ENCODE measurements around the gene RPL12.

Gene RPL12

GRCh38 chr9:127490535-127491230 lies 39.5 kb upstream of the RPL12 start:
- Histone ChIP-seq H3K27me3 (replicated peaks; ENCODE audit: control insufficient read depth, insufficient read depth, low read length) (no peaks in the 10 kb centered on the region), H3K36me3 (ENCODE audit: control insufficient read depth, insufficient read depth, low read length, severe bottlenecking) (peaks cover under 1% of the 10 kb centered on the region), H3K9me3 (ENCODE audit: control insufficient read depth, low read length) (no peaks in the 10 kb centered on the region), H3K4me1 (ENCODE audit: control insufficient read depth, insufficient read depth, low read length) (peaks cover 8% of the 10 kb centered on the region), H3K4me3 (ENCODE audit: low read length) (no peak overlapping the region), H3K9ac (ENCODE audit: low read length) (no peak overlapping the region)
- no peak for DNase-seq (ENCODE audit: low read depth)

GRCh38 chr9:127489471-127490115 lies 38.4 kb upstream of the RPL12 start:
- DNase-seq (ENCODE audit: low read depth): no peak
- peaks cover 4% of the 10 kb centered on the region for H3K36me3 ChIP-seq (ENCODE audit: control insufficient read depth, insufficient read depth, low read length, severe bottlenecking)

GRCh38 chr9:127488946-127489345 lies 37.7 kb upstream of the RPL12 start:
- Histone ChIP-seq H3K4me1 (ENCODE audit: control insufficient read depth, insufficient read depth, low read length) (no peaks in the 10 kb centered on the region), H3K27me3 (replicated peaks; ENCODE audit: control insufficient read depth, insufficient read depth, low read length) (no peaks in the 10 kb centered on the region), H3K4me3 (ENCODE audit: low read length) (no peak overlapping the region), H3K9ac (ENCODE audit: low read length) (no peak overlapping the region), H3K9me3 (ENCODE audit: control insufficient read depth, low read length) (no peaks in the 10 kb centered on the region), H3K36me3 (ENCODE audit: control insufficient read depth, insufficient read depth, low read length, severe bottlenecking) (peaks cover 4% of the 10 kb centered on the region)
- no peak for DNase-seq (ENCODE audit: low read depth)

More at GRCh38 chr9:127489471-127490115, 38.4 kb upstream of the RPL12 start:
- H3K9ac ChIP-seq (ENCODE audit: low read length): no peak overlapping the region
- no peak overlapping the region for H3K4me3 ChIP-seq (ENCODE audit: low read length)
- no peaks in the 10 kb centered on the region for H3K9me3 ChIP-seq (ENCODE audit: control insufficient read depth, low read length)
- no peaks in the 10 kb centered on the region for H3K4me1 ChIP-seq (ENCODE audit: control insufficient read depth, insufficient read depth, low read length)
- no peaks in the 10 kb centered on the region for H3K27me3 ChIP-seq (replicated peaks; ENCODE audit: control insufficient read depth, insufficient read depth, low read length)

GRCh38 chr9:127485995-127486394 lies 34.8 kb upstream of the RPL12 start:
- Histone ChIP-seq H3K9me3 (ENCODE audit: control insufficient read depth, low read length) (no peaks in the 10 kb centered on the region), H3K27me3 (replicated peaks; ENCODE audit: control insufficient read depth, insufficient read depth, low read length) (no peaks in the 10 kb centered on the region), H3K4me3 (ENCODE audit: low read length) (no peak overlapping the region), H3K4me1 (ENCODE audit: control insufficient read depth, insufficient read depth, low read length) (no peaks in the 10 kb centered on the region), H3K36me3 (ENCODE audit: control insufficient read depth, insufficient read depth, low read length, severe bottlenecking) (peaks cover 13% of the 10 kb centered on the region), H3K9ac (ENCODE audit: low read length) (no peak overlapping the region)
- DNase-seq (ENCODE audit: low read depth): no peak

GRCh38 chr9:127482662-127483061 lies 31.5 kb upstream of the RPL12 start:
- no peaks in the 10 kb centered on the region for H3K9me3 ChIP-seq (ENCODE audit: control insufficient read depth, low read length)
- peaks cover 43% of the 10 kb centered on the region for H3K36me3 ChIP-seq (ENCODE audit: control insufficient read depth, insufficient read depth, low read length, severe bottlenecking)

DNA sequence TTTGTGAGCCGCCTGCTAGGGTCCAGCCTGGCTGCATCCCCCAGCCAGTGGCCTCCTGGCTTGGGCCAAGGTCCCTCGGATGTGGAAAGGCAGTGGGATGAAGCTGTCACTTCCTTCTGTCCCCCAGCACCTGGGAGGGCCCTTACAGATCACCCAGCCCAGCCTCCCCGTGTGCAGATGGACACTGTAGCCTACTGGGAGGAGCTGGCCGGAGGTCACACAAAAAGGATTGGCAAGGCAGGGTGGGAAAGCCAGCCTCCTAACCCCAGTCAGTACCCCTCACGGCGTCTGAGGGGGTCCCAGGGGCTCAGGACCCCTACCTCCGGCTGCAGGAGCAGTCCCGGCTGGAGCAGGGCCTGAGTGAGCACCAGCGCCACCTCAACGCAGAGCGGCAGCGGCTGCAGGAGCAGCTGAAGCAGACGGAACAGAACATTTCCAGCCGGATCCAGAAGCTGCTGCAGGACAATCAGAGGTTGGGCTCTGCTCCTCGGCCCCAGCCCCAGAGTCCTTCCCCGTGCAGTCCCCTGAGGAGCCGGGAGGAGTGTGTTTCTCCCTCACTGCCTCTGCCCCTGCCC lies 28.4 kb upstream of the RPL12 start:
- Histone ChIP-seq H3K27me3 (replicated peaks; ENCODE audit: control insufficient read depth, insufficient read depth, low read length) (no peaks in the 10 kb centered on the region), H3K4me3 (ENCODE audit: low read length) (no peak overlapping the region), H3K9me3 (ENCODE audit: control insufficient read depth, low read length) (no peaks in the 10 kb centered on the region), H3K36me3 (ENCODE audit: control insufficient read depth, insufficient read depth, low read length, severe bottlenecking) (peaks cover 40% of the 10 kb centered on the region), H3K9ac (ENCODE audit: low read length) (no peak overlapping the region), H3K4me1 (ENCODE audit: control insufficient read depth, insufficient read depth, low read length) (no peaks in the 10 kb centered on the region)
- no peak for DNase-seq (ENCODE audit: low read depth)

More at GRCh38 chr9:127482662-127483061, 31.5 kb upstream of the RPL12 start:
- Histone ChIP-seq H3K27me3 (replicated peaks; ENCODE audit: control insufficient read depth, insufficient read depth, low read length) (no peaks in the 10 kb centered on the region), H3K4me1 (ENCODE audit: control insufficient read depth, insufficient read depth, low read length) (no peaks in the 10 kb centered on the region), H3K4me3 (ENCODE audit: low read length) (no peak overlapping the region), H3K9ac (ENCODE audit: low read length) (no peak overlapping the region)
- no peak for DNase-seq (ENCODE audit: low read depth)

- Histone ChIP-seq H3K4me3 (ENCODE audit: low read length) (no peak overlapping the region), H3K9ac (ENCODE audit: low read length) (no peak overlapping the region), H3K36me3 (ENCODE audit: control insufficient read depth, insufficient read depth, low read length, severe bottlenecking) (peaks cover 24% of the 10 kb centered on the region), H3K27me3 (replicated peaks; ENCODE audit: control insufficient read depth, insufficient read depth, low read length) (no peaks in the 10 kb centered on the region), H3K4me1 (ENCODE audit: control insufficient read depth, insufficient read depth, low read length) (no peaks in the 10 kb centered on the region), H3K9me3 (ENCODE audit: control insufficient read depth, low read length) (no peaks in the 10 kb centered on the region)
- DNase-seq (ENCODE audit: low read depth): no peak
These were observed 23.4 kb upstream of the RPL12 start for GRCh38 chr9:127474592-127474991.

DNA sequence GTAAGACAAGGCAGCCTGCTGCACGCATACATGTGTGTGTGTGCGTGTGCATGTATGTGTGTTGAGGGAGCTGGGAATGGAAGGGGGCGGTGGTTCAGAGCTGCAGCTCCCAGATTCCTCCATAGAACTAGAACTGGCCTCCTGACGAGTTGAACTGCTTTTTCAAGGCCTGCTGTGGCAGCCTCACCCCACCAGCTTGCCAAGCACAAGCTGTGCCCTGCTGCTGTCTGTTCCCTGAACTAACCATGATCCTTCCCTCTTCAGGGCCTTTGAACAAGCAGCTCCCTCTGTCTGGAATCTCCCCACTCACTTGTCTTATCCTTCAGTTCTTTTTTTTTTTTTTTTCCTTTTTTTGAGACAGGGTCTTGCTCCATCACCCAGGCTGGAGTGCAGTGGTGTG lies 22.7 kb upstream of the RPL12 start:
- no peak for DNase-seq (ENCODE audit: low read depth)
- H3K9ac ChIP-seq (ENCODE audit: low read length): no peak overlapping the region
- H3K36me3 ChIP-seq (ENCODE audit: control insufficient read depth, insufficient read depth, low read length, severe bottlenecking): peaks cover 17% of the 10 kb centered on the region
- no peaks in the 10 kb centered on the region for H3K4me1 ChIP-seq (ENCODE audit: control insufficient read depth, insufficient read depth, low read length)
- H3K27me3 ChIP-seq (replicated peaks; ENCODE audit: control insufficient read depth, insufficient read depth, low read length): no peaks in the 10 kb centered on the region
- no peak overlapping the region for H3K4me3 ChIP-seq (ENCODE audit: low read length)
- no peaks in the 10 kb centered on the region for H3K9me3 ChIP-seq (ENCODE audit: control insufficient read depth, low read length)

- Histone ChIP-seq H3K4me3 (ENCODE audit: low read length) (no peak overlapping the region), H3K27me3 (replicated peaks; ENCODE audit: control insufficient read depth, insufficient read depth, low read length) (no peaks in the 10 kb centered on the region), H3K9me3 (ENCODE audit: control insufficient read depth, low read length) (no peaks in the 10 kb centered on the region), H3K36me3 (ENCODE audit: control insufficient read depth, insufficient read depth, low read length, severe bottlenecking) (peaks cover 13% of the 10 kb centered on the region), H3K4me1 (ENCODE audit: control insufficient read depth, insufficient read depth, low read length) (no peaks in the 10 kb centered on the region), H3K9ac (ENCODE audit: low read length) (no peak overlapping the region)
- no peak for DNase-seq (ENCODE audit: low read depth)
These were observed 22.3 kb upstream of the RPL12 start for GRCh38 chr9:127473501-127473900.

GRCh38 chr9:127470662-127471061 lies 19.5 kb upstream of the RPL12 start:
- no peaks in the 10 kb centered on the region for H3K9me3 ChIP-seq (ENCODE audit: control insufficient read depth, low read length)
- H3K36me3 ChIP-seq (ENCODE audit: control insufficient read depth, insufficient read depth, low read length, severe bottlenecking): peaks cover 11% of the 10 kb centered on the region
- DNase-seq (ENCODE audit: low read depth): no peak

GRCh38 chr9:127467621-127468020 lies 16.4 kb upstream of the RPL12 start:
- Histone ChIP-seq H3K9ac (ENCODE audit: low read length) (no peak overlapping the region), H3K4me1 (ENCODE audit: control insufficient read depth, insufficient read depth, low read length) (no peaks in the 10 kb centered on the region), H3K27me3 (replicated peaks; ENCODE audit: control insufficient read depth, insufficient read depth, low read length) (no peaks in the 10 kb centered on the region), H3K36me3 (ENCODE audit: control insufficient read depth, insufficient read depth, low read length, severe bottlenecking) (peaks cover 26% of the 10 kb centered on the region), H3K9me3 (ENCODE audit: control insufficient read depth, low read length) (no peaks in the 10 kb centered on the region), H3K4me3 (ENCODE audit: low read length) (no peak overlapping the region)
- no peak for DNase-seq (ENCODE audit: low read depth)

More at GRCh38 chr9:127470662-127471061, 19.5 kb upstream of the RPL12 start:
- no peaks in the 10 kb centered on the region for H3K4me1 ChIP-seq (ENCODE audit: control insufficient read depth, insufficient read depth, low read length)
- no peak overlapping the region for H3K4me3 ChIP-seq (ENCODE audit: low read length)
- H3K27me3 ChIP-seq (replicated peaks; ENCODE audit: control insufficient read depth, insufficient read depth, low read length): no peaks in the 10 kb centered on the region
- H3K9ac ChIP-seq (ENCODE audit: low read length): no peak overlapping the region

Measured in adipocyte (in vitro differentiated cells).